Vein endothelial cell (primary cell): ENCODE data around the gene SMYD4. TPM values are rescaled to one million over a fixed set of nuclear protein-coding genes. Genes with fewer than 3 reads are reported as not detected.

ENCODE experiments used
- total RNA-seq: library from RNA; depleted of rRNA; stranded (reverse); fragments of >200 nt; gene quantifications from 2 replicates; pipeline ENCODE4 v1.2.3, GENCODE V29; 2012

SMYD4 gene
- total RNA-seq = 10.1 and 10.7 TPM in 2 replicates

GRCh38 chr17:1829592-1830257 lies at the start of gene SMYD4, which contains the start of gene RPA1:
Gene SMYD4 (minus strand): TSS chr17:1829902. CDS start chr17:1827994, 1,908 bp downstream.
Gene RPA1 (plus strand): TSS chr17:1830005. CDS start chr17:1830094, 89 bp downstream.

GRCh38 chr17:1742371-1743087 lies 87.2 kb downstream of the SMYD4 start, which contains the start of gene SERPINF2:
Gene SERPINF2 (plus strand): TSS chr17:1742871. CDS start chr17:1744996, 2,125 bp downstream.

Other genes with a start within 250 kb of the SMYD4 start
- 24.8 and 39.5 TPM in 2 replicates for gene SLC43A2, start 201.1 kb downstream of the SMYD4 start, total RNA-seq
- 141 and 152 TPM in 2 replicates for gene SCARF1, start 184.2 kb downstream of the SMYD4 start, total RNA-seq
- 8.3 and 10.1 TPM in 2 replicates for gene RILP, start 180.0 kb downstream of the SMYD4 start, total RNA-seq
- 157 and 183 TPM in 2 replicates for gene PRPF8, start 145.0 kb downstream of the SMYD4 start, total RNA-seq
- gene TLCD2, start 119.5 kb downstream of the SMYD4 start, total RNA-seq = 0.96 and 1.3 TPM in 2 replicates
- gene WDR81, start 105.2 kb downstream of the SMYD4 start, total RNA-seq = 21.2 and 23.2 TPM in 2 replicates
- 0.10 TPM in 1 of 2 replicates, not detected in the other for gene SERPINF2, start 87.0 kb downstream of the SMYD4 start, total RNA-seq
- 0.57 and 0.65 TPM in 2 replicates for gene SERPINF1, start 67.8 kb downstream of the SMYD4 start, total RNA-seq
- 17.6 and 25.2 TPM in 2 replicates for gene RPA1, start 103 bp upstream of the SMYD4 start, total RNA-seq
- 0.10 TPM in 1 of 2 replicates, not detected in the other for gene RTN4RL1, start 195.4 kb upstream of the SMYD4 start, total RNA-seq
- 20.7 and 27.8 TPM in 2 replicates for gene DPH1, start 200.3 kb upstream of the SMYD4 start, total RNA-seq
- 84.8 and 93.7 TPM in 2 replicates for gene OVCA2, start 212.1 kb upstream of the SMYD4 start, total RNA-seq
- gene HIC1, start 225.2 kb upstream of the SMYD4 start, total RNA-seq = 54.6 and 76.4 TPM in 2 replicates